Prostate gland (tissue), 2 donors: ENCODE results near the gene PLA2G3. TPM values are rescaled to one million over a fixed set of nuclear protein-coding genes. Genes with fewer than 3 reads are reported as not detected.

Experiments
- DNase-seq: peaks from one replicate; pipeline ENCODE4 v3.0.0-alpha.2; 2019; ENCODE audit warnings: low spot score
- H3K27ac ChIP-seq, 2 donors: fragments of 200-600 bp; sonication (generic); 2 replicates each; pipeline ENCODE4 v1.5.1; 2017 to 2019
- H3K27me3 ChIP-seq: fragments of 200-600 bp; sonication (generic); replicated peaks from 2 replicates; pipeline ENCODE4 v1.5.1; 2019; ENCODE audit not compliant: insufficient read depth
- H3K36me3 ChIP-seq, 2 donors: fragments of 200-600 bp; sonication (generic); 1 replicate in 1 of 2; 2 replicates in 1 of 2; pipeline versions ENCODE4 v1.5.1 to v1.8.1; 2017 to 2019
- H3K4me1 ChIP-seq: fragments of 200-600 bp; sonication (generic); replicated peaks from 2 replicates; pipeline ENCODE4 v1.5.1; 2019
- H3K4me3 ChIP-seq, 2 donors: fragments of 200-600 bp; sonication (generic); 2 replicates each; pipeline ENCODE4 v1.5.1; 2017 to 2019
- H3K9me3 ChIP-seq: fragments of 200-600 bp; sonication (generic); 2 replicates; pipeline ENCODE4 v1.5.1; 2017
- CTCF ChIP-seq, 4 experiments: fragments of 200-600 bp in 2 of 4; fragments of 450-650 bp in 2 of 4; sonication (generic) in 2 of 4; IDR thresholded peaks; 1 replicate in 3 of 4; 2 replicates in 1 of 4; pipeline ENCODE4 v1.5.1; 2016 to 2019; ENCODE audit warnings: antibody characterized with exemption in 4 of 4, mild to moderate bottlenecking in 2 of 4, moderate library complexity in 2 of 4
- POLR2A ChIP-seq: fragments of 450-650 bp; IDR thresholded peaks from one replicate; pipeline ENCODE4 v1.6.1; 2016; ENCODE audit warnings: antibody characterized with exemption, mild to moderate bottlenecking
- POLR2AphosphoS5 ChIP-seq: sonication (generic); formaldehyde crosslinking; IDR thresholded peaks from one replicate; pipeline ENCODE4 v1.6.1; 2017; ENCODE audit warnings: antibody characterized with exemption
- WGBS: methylation state at CpG from one replicate; pipeline ENCODE4 v1.1.5; 2018; 5-methylcytosine and 5-hydroxymethylcytosine counted together
- intact Hi-C: fragments of 100-400 bp; cut with DNase I; formaldehyde crosslinking; loops from one replicate; pipeline ENCODE4 v1.14.2; 2022
- total RNA-seq, 2 donors: library from RNA; depleted of rRNA; stranded (reverse); fragments of >200 nt; gene quantifications; one replicate each; pipeline ENCODE4 v1.1.0, GENCODE V29; 2016

PLA2G3 gene
- total RNA-seq, 2 donors from 2014 or later, result 0.23 to 1.5 TPM

DNA sequence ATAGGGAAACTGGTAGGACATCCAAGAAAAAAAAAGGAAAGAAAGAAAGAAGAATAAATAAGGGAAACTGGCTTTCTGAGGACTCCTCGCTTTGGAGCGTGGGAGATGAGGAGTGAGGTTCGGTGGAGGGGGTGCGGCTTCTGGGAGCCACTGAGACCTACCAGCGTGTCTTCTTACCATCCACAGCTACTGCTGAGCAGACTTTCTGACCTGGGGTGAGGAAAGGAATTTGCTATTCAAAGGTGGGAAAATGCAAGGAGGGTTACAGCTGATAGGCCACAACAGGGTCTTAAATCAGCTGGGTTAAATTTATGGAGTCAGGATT, 32.5 kb downstream of the PLA2G3 start:
- WGBS, result 1% methylated on average over 5 of the region's 5 CpGs
- H3K36me3 ChIP-seq, result no peaks in the 10 kb centered on the region
- TF ChIP-seq POLR2AphosphoS5 (no peak), CTCF (IDR thresholded peaks at IDR 0.05) (no peak), POLR2A (no peak)
- no peaks in the 10 kb centered on the region for H3K9me3 ChIP-seq
- intact Hi-C loops, result loop anchor here (2.0 to 5.0 kb wide), 2 partner anchors 39 to 123 kb away; no protein-coding TSS in a partner anchor
- no peaks in the 10 kb centered on the region for H3K27me3 ChIP-seq
- peak overlapping the region; percentile 90 to 97 for H3K27ac ChIP-seq
- H3K4me1 ChIP-seq, result peaks cover 4% of the 10 kb centered on the region
- peak overlapping the region; percentile 64 to 91 for H3K4me3 ChIP-seq
- DNase-seq, result no peak

DNA sequence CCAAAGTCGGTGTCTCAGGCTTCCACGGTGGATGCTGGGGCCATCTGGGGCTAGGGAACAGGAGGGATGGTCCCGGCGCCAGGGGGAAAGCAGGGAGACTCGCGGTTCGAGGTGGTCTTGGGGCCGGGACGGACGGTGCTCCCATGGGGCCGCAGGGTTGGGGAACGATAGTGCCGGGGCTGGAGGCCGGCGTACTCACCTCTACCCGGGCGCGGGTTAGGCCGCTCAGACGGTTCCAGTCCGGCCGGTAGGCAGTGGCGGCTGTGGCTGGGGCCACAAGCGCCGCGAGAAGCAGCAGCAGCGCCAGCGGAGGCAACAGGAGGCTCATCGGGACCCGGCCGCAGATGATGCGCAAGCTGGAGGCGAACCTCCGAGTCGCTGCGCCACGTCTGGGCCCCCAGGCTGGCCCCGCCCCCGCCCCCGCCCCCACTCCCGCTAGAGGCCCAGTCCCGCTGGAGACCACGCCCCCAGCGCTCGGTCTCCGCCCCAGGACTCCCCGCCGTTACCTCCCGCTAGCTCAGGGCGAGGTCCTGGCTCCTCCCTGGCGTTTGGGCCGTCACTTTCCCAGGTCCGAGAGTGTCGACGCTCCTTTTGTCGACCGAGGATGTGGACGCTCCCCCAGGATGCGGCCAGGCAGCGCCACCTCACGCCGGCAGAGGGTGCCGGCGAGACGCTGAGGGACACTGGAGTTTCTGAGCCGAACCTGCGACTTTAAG, 33.0 kb downstream of the PLA2G3 start, which contains the start of gene SELENOM:
Gene SELENOM (minus strand): TSS at position 391 of the 716 bp plus-strand sequence. CDS start 63 bp downstream, at position 328.
- DNase-seq, result peak; percentile 98
- TF ChIP-seq CTCF (IDR thresholded peaks at IDR 0.05), result peak; percentile 66 to 99 (median 96)
- TF ChIP-seq POLR2AphosphoS5, result peak; percentile 97
- peak; percentile 64 for TF ChIP-seq POLR2A
- peak within 1 kb of the TSS; percentile 90 to 97 for H3K27ac ChIP-seq
- H3K9me3 ChIP-seq, result no peaks in the 10 kb centered on the region
- peak within 1 kb of the TSS; percentile 64 to 91 for H3K4me3 ChIP-seq
- no peaks in the 10 kb centered on the region for H3K27me3 ChIP-seq
- H3K4me1 ChIP-seq, result peaks cover 4% of the 10 kb centered on the region
- intact Hi-C loops, result loop anchor here (2.0 to 5.0 kb wide), 2 partner anchors 40 to 123 kb away; no protein-coding TSS in a partner anchor
- H3K36me3 ChIP-seq, result no peaks in the 10 kb centered on the region
- WGBS, result 4% methylated on average over 52 of the region's 67 CpGs

- intact Hi-C loops, result loop anchor here (2.0 to 5.0 kb wide), 2 partner anchors 41 to 124 kb away; no protein-coding TSS in a partner anchor
- H3K27ac ChIP-seq, result peak overlapping the region; percentile 90 to 97
- no peaks in the 10 kb centered on the region for H3K27me3 ChIP-seq
- WGBS, result 48% methylated on average over 14 of the region's 14 CpGs
- no peak for TF ChIP-seq CTCF (IDR thresholded peaks at IDR 0.05)
- no peak for DNase-seq
- H3K4me1 ChIP-seq, result peaks cover 4% of the 10 kb centered on the region
- no peaks in the 10 kb centered on the region for H3K9me3 ChIP-seq
- H3K4me3 ChIP-seq, result peak overlapping the region; percentile 64 to 91
- H3K36me3 ChIP-seq, result no peaks in the 10 kb centered on the region
Measured at GRCh38 chr22:31106731-31107177, 33.6 kb downstream of the PLA2G3 start.

DNA sequence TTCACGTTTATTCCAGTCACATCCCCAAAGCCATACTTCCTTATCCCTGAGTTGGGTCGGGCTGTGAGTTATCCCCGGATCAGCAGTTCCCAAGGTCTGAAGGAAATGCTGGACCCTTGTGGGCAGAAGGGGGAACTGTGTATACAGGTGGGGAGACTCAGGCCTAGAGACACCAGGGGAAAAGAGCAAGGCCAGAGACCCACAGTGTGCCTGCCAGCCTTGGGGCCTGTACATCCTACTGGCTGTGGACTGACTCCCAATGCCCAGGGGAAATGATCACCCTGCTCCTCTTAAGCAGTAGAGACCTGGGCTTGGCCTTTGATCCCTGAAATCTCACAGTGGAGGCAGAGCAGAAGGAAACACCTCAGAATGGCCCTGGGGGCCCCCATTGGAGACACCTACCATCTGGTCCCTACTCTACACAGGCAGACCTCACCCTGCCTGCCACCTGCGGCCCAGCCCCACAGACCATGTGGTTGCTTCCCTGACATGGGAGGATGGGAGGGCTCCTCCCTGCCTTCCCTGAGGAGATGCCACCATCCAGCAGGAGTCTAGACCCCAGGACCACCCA, 34.2 kb downstream of the PLA2G3 start:
- no peaks in the 10 kb centered on the region for H3K36me3 ChIP-seq
- H3K4me3 ChIP-seq, result peak overlapping the region; percentile 64 to 91
- intact Hi-C loops, result loop anchor here (2.0 to 5.0 kb wide), 2 partner anchors 41 to 125 kb away; no protein-coding TSS in a partner anchor
- TF ChIP-seq POLR2A, result no peak
- TF ChIP-seq CTCF (IDR thresholded peaks at IDR 0.05), result no peak
- no peak for TF ChIP-seq POLR2AphosphoS5
- WGBS, result 41% methylated on average over 4 of the region's 4 CpGs
- no peaks in the 10 kb centered on the region for H3K27me3 ChIP-seq
- peak overlapping the region; percentile 90 to 97 for H3K27ac ChIP-seq
- DNase-seq, result no peak
- peaks cover 4% of the 10 kb centered on the region for H3K4me1 ChIP-seq
- H3K9me3 ChIP-seq, result no peaks in the 10 kb centered on the region
